Hematopoietic multipotent progenitor cell treated with erythropoietin and hydrocortisone succinate and interleukin-3 and kit ligand, for 15 days (in vitro differentiated cells): ENCODE results near the gene DFFA.
"Not testable (repeated sequence)": the region's sequence is repeated elsewhere in the genome, so short reads cannot be mapped to it uniquely, and the experiment has no call there.

ENCODE experiments used
- DNase-seq: peaks from one replicate; pipeline ENCODE4 v3.0.0-alpha.2; 2015; ENCODE audit warnings: low spot score

The DFFA gene

DNA sequence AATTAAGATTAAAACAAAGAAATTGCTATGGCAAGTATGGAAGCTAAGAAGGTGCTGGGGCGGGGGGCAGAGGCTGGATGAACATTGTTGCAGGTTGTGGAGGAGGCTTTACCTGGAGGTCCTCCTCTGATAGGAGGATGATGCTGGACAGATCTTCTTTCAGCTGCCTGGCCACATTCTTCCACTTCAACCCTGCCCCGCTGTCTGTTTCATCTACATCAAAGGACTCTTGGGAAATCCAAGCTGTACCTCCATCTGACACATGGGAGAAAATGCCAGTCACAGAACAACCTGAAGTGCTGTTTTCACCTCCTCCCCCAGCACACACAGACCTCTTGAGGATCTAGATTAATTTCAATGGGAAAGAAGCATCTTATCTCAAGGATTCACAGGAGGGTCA, 5.3 kb downstream of the DFFA start:
- no peak for DNase-seq

DNA sequence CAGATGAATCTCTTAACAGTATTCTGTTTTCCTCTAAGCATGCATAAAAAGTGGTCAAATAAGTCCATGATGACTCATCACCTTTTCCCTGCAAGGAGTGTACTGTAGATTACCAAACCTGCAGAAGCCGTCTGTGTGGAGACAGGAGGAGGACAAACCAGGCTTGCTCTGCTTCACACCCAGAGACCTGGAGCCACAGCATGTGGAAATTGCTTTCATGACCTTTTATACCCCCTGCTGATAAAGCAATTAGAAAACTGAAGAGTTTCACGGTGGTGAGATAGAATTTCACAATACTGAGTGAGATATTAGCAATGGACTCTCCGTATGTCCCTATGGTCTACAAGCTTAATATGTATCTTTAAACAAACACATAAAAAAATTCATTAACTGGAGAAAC, 13.1 kb downstream of the DFFA start:
- peak; percentile 69 for DNase-seq

DNA sequence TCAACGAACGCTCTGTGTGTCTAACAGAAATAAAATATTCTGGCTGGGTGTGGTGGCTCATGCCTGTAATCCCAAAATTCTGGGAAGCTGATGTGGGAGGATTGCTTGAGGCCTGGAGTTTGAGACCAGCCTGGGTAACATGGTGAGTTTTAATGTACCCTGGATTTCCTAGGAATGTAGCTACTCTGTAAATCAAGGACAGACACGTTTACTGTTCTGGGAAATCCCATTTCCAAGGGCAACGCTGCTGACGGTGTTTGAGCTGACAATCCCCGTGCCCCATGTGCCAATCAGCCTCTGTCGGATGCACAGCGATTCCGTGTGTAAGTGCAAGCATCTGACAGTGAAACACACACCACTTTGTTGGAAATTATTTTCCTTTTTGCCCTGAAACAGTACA, 14.5 kb downstream of the DFFA start:
- no peak for DNase-seq

DNA sequence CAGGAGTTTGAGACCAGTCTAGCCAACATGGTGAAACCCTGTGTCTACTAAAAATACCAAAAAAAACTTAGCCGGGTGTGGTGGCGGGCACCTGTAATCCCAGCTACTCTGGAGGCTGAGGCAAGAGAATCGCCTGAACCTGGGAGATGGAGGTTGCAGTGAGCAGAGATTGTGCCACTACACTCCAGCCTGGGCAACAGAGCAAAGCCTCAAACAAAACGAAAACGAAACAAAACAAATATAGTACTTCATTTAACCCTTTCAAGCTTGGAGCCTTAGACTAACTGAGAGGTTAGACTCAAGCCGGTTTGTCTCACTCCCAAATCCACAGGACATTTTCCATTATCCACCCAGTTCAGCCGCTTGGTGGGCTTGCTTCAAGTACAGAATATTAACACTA, 14.9 kb downstream of the DFFA start:
- DNase-seq = not testable (repeated sequence)

DNA sequence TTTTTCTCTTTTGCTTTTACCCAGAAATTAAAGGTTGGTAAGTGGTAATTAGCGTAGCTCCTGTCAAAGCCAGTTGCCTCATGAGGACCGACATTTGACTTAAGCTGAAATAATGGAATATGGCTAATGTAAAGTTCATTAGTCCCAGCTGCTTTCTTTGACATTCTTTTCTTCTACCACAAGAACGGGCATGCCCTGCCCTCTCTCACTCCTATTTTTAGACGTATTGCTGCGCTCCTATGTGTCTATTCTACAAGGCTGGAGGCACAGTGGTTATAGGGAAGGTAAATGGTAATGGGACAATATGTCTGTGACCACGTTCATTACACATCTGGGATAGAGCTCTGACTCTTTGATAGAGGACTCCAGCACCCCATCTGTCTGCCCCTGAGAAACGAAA, 15.7 kb downstream of the DFFA start:
- no peak for DNase-seq

DNA sequence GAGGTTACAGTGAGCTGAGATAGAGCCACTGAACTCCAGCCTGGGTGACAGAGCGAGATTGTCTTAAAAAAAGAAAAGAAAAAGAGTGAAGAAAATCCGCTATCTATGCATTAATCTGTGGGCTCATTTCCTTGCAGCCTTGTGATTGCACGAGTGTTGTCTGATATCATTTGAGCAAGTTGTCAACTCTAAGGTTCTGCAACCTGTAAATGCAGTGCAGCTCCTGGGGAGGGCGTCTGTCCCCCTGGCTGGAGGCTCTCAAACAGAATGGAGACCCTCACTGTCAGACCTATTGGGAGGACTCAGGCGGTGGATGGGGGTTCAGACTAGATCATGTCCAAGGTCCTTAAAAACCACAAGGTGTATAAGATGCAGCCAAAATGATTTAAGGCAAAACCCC, 16.3 kb downstream of the DFFA start:
- DNase-seq = no peak

DNA sequence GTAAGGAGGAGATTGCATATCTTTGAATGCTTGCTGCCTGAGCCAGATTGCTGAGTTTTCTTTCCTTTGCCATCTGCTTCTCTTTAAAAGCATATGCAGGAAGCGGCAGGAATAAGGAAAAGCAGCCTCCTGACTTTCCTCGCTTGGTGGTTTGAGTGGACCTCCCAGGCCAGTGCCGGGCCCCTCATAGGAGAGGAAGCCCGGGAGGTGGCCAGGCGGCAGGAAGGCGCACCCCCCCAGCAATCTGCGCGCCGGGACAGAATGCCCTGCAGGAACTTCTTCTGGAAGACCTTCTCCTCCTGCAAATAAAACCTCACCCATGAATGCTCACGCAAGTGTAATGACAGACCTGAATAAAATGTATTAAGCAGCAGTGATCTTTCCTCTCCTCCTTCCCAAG, 21.0 kb downstream of the DFFA start:
- no peak for DNase-seq

DNA sequence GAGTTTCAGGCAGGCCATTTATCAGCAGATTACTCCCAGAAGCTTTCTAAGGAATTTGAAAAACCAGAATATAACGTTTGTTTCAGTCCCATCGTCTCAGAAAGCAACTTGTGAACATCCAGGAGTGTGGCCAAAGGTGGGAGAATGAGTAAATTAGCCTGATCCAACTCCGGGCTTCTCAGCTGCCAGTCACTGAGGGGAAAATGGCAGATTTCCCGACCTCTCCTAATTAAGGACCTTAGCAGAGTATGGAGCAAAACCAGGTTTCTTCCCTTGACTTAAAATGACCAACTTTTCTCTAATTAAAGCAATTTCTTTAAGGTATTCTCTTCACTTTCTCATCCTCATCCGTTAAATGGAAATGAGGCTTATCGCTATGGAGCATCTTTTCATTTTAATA, 21.5 kb downstream of the DFFA start:
- no peak for DNase-seq

DNA sequence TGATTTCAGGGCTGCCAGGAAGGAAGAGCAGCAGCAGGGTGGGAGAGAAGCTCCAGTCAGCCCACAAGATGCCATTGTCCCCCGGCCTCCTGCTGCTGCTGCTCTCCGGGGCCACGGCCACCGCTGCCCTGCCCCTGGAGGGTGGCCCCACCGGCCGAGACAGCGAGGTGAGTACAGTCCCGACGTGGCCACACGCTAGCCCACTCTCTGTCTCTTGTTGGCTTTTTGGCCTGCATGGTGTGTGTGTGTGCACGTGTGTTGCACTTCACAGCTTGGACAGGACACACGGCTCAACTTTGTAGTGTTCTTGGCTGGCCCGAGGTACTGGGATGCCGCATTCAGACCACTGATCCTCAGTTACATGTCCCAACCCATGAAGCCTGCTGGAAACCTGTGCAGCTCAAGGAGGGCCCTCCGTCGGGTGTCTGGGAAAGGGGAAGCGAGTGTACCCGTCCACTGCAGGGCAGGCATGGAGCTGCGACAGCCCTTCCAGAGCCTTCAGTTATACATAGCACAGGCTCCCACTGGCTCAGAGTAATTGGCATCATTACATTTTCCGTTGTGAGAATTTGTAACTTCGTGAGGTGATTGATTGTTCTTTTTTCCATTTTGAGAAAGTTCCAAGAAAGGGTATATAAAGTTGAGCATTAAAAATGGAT, 22.0 kb downstream of the DFFA start:
- no peak for DNase-seq

DNA sequence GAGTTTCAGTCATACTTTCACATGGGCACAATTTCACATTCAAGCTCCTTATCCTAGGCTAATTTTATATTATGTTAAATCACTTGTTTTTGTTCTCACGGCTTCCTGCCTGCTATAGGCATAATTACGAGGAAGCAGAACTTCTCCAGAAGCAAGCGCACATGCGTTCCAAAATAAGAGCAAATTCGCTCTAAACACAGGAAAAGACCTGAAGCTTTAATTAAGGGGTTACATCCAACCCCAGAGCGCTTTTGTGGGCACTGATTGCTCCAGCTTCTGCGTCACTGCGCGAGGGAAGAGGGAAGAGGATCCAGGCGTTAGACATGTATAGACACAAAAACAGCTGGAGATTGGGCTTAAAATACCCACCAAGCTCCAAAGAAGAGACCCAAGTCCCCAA, 22.6 kb downstream of the DFFA start, which contains the start of gene CORT:
Gene CORT (plus strand): TSS at position 281 of the 400 bp plus-strand sequence. CDS start 193 bp downstream, outside the sequence.
- no peak for DNase-seq

DNA sequence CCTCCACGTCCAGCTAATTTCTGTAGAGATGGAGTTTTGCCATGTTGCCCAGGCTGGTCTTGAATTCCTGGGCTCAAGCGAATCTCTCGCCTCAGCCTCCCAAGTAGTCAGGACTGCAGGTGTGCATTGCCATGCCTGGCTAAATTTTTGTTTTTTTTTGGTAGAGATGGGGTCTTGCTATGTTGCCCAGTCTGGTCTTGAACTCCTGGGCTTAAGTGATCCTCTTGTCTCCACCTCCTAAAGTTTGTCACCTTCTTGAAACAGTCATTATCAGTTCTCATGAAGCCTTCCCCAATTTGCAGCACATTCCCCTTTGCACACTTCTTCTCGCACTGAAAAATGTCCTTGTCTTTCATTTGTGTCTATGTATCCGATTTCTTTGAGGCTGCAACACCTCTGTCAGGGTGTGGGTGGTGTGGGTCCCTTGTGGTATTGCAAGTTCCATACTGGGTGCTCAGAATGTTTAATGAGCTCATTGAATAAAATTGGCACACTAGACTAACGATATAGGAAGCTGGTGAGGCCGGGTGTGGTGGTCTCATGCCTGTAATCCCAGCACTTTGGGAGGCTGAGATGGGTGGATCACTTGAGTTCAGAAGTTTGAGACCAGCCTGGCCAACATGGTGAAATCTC, 25.4 kb downstream of the DFFA start:
- no peak for DNase-seq

DNA sequence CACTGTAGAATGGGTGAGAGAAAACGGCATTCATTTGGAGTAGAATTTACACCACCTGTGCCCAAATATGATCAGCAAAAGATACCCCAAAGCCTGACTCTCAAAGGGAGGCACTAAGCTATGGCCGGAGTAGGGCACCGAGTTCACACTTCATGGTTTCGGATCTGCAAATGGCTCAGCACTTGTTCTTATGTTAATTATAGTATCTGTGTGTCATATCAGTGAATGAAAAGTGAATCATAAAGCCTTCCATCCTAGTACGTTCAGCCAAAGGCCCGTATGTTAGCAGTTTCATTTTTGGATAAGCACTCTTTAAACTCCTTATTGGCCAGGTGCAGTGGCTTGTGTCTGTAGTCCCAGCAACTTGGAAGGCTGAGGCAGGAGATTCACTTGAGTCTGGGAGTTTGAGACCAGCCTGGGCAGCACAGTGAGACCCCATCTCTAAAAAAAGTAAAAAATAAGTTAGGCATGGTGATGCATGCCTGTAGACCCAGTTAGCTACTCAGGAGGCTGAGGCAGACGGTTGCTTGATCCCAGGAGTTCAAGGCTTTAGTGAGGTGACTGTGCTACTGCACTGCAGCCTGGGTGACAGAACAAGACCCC, 27.4 kb downstream of the DFFA start:
- DNase-seq = no peak

DNA sequence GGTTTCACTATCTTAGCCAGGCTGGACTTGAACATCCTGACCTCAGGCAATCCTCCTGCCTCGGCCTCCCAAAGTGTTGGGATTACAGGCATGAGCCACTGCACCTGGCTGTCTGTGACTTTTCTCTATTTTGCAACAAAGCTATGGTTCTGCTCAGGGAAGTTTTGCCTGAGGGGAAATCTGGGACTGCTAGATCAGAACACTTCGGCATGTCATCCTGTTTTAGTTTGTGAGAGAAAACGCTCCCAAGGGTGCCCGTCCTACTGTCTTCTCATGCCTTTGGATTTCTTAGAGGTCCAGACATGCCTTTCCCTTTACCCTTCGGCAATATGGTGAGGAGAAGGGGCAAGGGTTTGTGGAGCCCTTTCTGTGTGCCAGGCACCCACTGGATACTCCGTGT, 28.1 kb downstream of the DFFA start:
- DNase-seq = no peak

DNA sequence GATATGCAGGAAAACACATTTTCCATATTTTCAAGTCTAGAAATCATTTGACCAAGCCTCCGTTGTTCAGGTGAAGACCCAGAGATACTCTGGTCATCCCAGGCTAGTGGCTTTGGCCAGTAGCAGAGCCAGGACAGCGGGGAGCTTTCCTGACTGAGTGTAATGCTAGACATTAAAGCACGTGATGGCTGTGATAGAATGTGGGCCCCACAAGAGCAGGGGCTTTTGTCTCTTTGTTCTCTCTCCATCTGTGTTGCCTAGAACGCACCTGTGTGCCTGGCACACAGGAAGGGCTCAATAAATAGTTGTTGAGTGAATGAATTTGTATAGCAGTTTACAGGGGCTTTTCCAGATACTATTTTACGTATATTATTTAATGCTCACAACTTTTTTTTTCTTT, 31.5 kb downstream of the DFFA start:
- no peak for DNase-seq

DNA sequence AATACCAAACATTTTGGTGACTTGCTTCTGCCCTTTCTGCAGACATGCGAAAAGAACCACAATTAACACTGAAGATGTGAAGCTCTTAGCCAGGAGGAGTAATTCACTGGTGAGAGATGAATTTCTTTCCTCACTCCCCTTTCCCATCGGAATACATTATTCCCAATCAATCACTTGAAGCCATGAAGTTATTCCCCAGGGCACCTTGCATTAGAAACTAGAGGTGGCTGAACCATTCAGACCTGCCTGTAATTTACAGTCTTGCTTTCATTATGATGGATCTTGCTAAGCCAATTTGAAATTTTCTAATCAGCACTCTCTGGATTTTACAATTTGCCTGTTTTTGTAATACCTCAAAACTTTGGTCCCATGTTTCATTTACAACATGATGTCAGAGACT, 32.0 kb downstream of the DFFA start:
- DNase-seq = no peak

DNA sequence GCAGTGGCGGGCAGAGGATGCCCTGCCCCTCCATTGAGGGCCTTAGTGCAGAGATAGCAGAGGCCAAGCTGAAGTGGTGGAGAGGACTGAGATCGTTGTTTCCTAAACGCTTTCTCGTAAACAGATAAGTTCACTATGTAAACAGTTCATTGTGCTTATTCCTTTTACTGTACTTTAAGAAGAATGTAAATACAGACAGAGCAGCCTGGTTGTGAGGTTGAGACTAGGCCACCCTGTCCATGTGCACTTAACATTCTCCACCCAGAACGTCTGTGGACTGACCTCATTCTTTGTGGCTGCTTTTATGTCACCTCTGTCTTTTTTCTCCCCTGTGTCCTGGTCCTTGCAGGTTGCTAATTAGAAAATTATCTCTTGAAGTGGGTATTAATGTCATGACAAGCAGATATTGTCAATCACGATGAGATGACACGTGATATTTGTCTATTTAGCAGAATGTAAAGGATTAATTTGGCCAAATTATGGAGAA, 33.6 kb downstream of the DFFA start:
- no peak for DNase-seq

DNA sequence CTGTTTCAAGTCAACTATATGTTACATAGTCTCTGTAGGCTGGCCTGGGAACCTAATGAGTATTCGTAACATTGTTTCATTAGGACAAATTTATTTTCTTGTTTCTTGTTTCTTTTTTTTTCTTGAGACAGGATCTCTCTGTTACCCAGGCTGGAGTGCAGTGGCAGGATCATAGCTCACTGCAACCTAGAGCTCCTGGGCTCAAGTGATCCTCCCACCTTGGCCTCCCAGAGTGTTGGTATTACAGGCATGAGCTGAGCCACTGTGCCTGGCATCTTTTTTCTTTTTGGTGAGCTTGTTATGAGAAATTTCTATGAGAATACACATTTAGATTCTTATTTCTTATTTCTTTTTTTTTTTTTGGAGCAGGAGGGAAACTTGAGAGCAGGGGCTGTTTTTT, 35.3 kb downstream of the DFFA start:
- no peak for DNase-seq

DNA sequence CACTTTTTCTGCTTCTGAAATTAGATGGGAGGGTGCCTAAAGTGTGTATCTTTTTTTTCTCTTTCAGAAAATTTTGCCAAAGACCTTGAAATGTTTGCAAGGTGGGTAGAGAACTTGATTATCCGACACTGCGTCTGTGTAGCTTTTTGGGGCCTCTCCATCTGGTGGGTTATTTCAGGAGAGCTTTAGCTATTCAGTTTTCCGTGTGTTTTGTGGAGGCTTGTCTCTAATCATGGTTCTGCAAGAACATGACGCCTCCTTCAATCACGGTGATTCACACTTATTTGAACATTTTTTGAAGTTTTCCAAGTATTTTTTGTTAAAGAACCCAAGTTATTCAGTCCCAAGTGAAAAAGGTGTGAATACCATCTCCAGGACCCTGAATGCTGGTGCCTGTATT, 37.7 kb downstream of the DFFA start:
- no peak for DNase-seq

DNA sequence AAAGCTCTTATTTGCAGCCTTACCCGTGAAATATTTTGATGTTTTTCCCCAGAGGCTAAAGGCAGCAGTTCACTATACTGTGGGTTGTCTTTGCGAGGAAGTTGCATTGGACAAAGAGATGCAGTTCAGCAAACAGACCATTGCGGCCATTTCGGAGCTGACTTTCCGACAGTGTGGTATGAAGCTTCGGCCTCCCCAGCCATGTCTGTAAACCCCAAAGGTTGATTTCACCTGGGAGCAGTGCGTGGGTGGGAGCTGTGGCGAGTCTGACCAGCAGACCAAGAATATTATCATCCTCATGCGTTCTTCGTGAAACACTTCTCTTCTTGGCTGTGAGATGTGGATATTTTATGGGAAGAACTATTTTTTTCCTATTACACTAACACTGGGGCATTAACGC, 38.5 kb downstream of the DFFA start:
- DNase-seq = no peak

DNA sequence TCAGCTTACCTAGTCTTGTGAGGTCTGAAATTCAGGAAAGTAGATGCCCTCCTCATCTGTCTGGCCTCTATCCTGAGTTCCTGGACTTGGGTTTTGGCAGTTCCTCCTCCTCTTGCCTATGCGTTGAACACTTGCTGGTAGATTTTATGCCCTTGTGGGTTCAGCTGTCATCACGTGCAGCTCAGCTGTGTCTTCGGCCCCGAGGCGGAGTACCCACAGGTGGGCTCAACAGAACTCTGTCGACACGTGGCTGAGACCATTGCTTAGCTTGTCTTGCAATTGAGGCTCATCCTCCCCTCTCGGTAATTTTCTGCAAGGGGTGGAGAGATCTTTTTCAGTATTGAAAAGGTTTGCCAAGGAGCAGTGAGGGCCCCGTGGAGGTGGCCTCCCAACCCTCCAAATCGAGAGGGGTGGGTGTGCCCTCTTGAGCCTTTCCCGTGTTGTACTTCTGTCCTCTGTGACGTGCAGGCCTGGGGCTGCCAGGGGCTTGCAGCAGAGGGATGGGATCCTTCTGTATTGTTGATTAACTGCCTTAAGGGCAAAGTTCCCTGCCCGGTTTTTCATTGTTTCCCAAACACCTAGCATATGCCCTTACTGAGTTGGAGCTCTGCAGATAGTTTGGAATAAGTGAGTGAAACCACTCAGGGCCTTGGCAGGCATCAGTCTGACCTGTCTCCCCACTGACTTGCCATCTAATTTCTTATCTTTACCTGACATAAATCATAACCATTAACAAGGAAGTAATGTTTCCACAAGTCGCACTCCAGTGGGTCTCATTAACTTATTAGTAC, 39.2 kb downstream of the DFFA start:
- DNase-seq = no peak

DNA sequence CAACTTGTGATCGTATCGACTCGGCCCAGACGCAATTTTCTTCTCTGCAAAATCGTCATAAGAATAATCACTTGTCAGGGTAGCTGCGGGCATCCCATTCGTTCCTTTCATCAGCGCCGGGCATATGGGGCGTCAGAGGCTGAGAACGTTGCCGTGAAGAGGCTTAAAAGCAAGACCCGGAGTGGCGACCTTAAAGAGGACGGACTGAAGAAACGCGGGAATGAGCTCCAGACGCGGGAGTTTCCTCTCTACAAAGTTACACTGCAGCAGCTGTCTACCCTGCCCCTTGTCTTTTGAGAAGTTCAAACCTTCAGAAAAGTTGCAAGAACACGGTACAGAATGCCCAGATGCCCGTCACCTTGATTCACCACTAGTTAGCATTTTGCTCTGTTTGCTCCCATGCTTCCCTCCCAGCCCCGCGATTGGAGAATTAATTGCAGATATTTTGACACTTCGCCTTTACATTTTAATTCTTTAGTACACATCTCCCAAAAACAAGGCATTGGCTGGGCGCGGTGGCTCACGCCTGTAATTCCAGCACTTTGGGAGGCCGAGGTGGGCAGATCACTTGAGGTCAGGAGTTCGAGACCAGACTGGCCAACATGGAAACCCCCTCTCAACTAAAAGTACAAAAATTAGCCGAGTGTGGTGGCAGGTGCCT, 41.1 kb downstream of the DFFA start:
- DNase-seq = peak; percentile 27
